Measurements from ENCODE around the gene DNAJA2.
"Not testable (repeated sequence)": the region's sequence is repeated elsewhere in the genome, so short reads cannot be mapped to it uniquely, and the experiment has no call there.

Gene DNAJA2

GRCh38 chr16:46973207-46973995 lies at the start of gene DNAJA2:
DNAJA2 (minus strand) TSS chr16:46973674; CDS start chr16:46973572, 102 bp downstream.
- DNase-seq (ENCODE audit: low spot score): peak; percentile 72

GRCh38 chr16:47019568-47019967 lies 46.1 kb upstream of the DNAJA2 start:
- DNase-seq (ENCODE audit: low spot score): peak; percentile 13

- no peak for DNase-seq (ENCODE audit: low spot score)
Observed at GRCh38 chr16:47018223-47018891, 44.9 kb upstream of the DNAJA2 start.

- DNase-seq (ENCODE audit: low spot score): no peak
Observed at GRCh38 chr16:47017636-47018035, 44.2 kb upstream of the DNAJA2 start.

- no peak for DNase-seq (ENCODE audit: low spot score)
Observed at GRCh38 chr16:47016700-47017133, 43.2 kb upstream of the DNAJA2 start.

- DNase-seq (ENCODE audit: low spot score): no peak
Observed at GRCh38 chr16:47013910-47014309, 40.4 kb upstream of the DNAJA2 start.

GRCh38 chr16:47013172-47013571 lies 39.7 kb upstream of the DNAJA2 start:
- DNase-seq (ENCODE audit: low spot score): no peak

- not testable (repeated sequence) for DNase-seq (ENCODE audit: low spot score)
Observed at GRCh38 chr16:47010812-47011211, 37.3 kb upstream of the DNAJA2 start.

GRCh38 chr16:47008612-47009011 lies 35.1 kb upstream of the DNAJA2 start:
- DNase-seq (ENCODE audit: low spot score): no peak

GRCh38 chr16:47008174-47008573 lies 34.7 kb upstream of the DNAJA2 start:
- no peak for DNase-seq (ENCODE audit: low spot score)

GRCh38 chr16:47004652-47005051 lies 31.2 kb upstream of the DNAJA2 start:
- no peak for DNase-seq (ENCODE audit: low spot score)

- not testable (repeated sequence) for DNase-seq (ENCODE audit: low spot score)
Observed at GRCh38 chr16:47000066-47000465, 26.6 kb upstream of the DNAJA2 start.

GRCh38 chr16:46997844-46998243 lies 24.4 kb upstream of the DNAJA2 start:
- no peak for DNase-seq (ENCODE audit: low spot score)

GRCh38 chr16:46996952-46997458 lies 23.5 kb upstream of the DNAJA2 start:
- no peak for DNase-seq (ENCODE audit: low spot score)

GRCh38 chr16:46996391-46996790 lies 22.9 kb upstream of the DNAJA2 start:
- no peak for DNase-seq (ENCODE audit: low spot score)

GRCh38 chr16:46991729-46992704 lies 18.5 kb upstream of the DNAJA2 start:
- DNase-seq (ENCODE audit: low spot score): no peak

GRCh38 chr16:46986896-46987295 lies 13.4 kb upstream of the DNAJA2 start:
- DNase-seq (ENCODE audit: low spot score): no peak

- DNase-seq (ENCODE audit: low spot score): no peak
Observed at GRCh38 chr16:46986438-46986837, 13.0 kb upstream of the DNAJA2 start.

GRCh38 chr16:46982335-46982734 lies 8.9 kb upstream of the DNAJA2 start:
- DNase-seq (ENCODE audit: low spot score): no peak

- no peak for DNase-seq (ENCODE audit: low spot score)
Observed at GRCh38 chr16:46980926-46981325, 7.5 kb upstream of the DNAJA2 start.

- no peak for DNase-seq (ENCODE audit: low spot score)
Observed at GRCh38 chr16:46976550-46976949, 3.1 kb upstream of the DNAJA2 start.

- DNase-seq (ENCODE audit: low spot score): no peak
Observed at GRCh38 chr16:46975908-46976470, 2.5 kb upstream of the DNAJA2 start.

All from COLO829 (cell line).